ENCODE measurements around the gene HLCS. TPM values are rescaled to one million over a fixed set of nuclear protein-coding genes. Genes with fewer than 3 reads are reported as not detected.

Gene HLCS
- total RNA-seq, 1 experiment from 2014 or later: 12.7 TPM

- Histone ChIP-seq H3K4me2 (ENCODE audit: insufficient read depth, insufficient read length, low read length) (no peak overlapping the region), H3K4ac (ENCODE audit: low read depth, low read length) (no peak overlapping the region), H2BK15ac (ENCODE audit: low read depth, low read length) (no peak overlapping the region), H3K9ac (ENCODE audit: extremely low read depth, insufficient read length, low read length) (no peak overlapping the region), H2BK12ac (ENCODE audit: insufficient read length, low read depth, low read length) (no peak overlapping the region), H3K14ac (ENCODE audit: insufficient read depth, low read length) (no peak overlapping the region), H3K23ac (ENCODE audit: insufficient read length, low read depth, low read length) (no peak overlapping the region), H4K91ac (ENCODE audit: insufficient read length, low read depth, low read length) (no peak overlapping the region), H3K56ac (ENCODE audit: insufficient read length, low read depth, low read length) (no peak overlapping the region), H2AFZ (ENCODE audit: low read length) (no peak overlapping the region), H2BK5ac (ENCODE audit: insufficient read length, low read length) (no peak overlapping the region), H2BK20ac (ENCODE audit: low read depth, low read length, poor library complexity, severe bottlenecking) (no peak overlapping the region), H3K27me3 (ENCODE audit: insufficient read depth, low read length) (no peaks in the 10 kb centered on the region), H3K27ac (ENCODE audit: insufficient read length, low read depth, low read length) (no peak overlapping the region), H3K18ac (ENCODE audit: insufficient read length, low read depth, low read length) (no peak overlapping the region), H2AK5ac (ENCODE audit: insufficient read length, low read length) (no peak overlapping the region), H3T11ph (ENCODE audit: low read length) (no peak overlapping the region), H3K4me1 (ENCODE audit: insufficient read depth, low read length) (0 out of 2 replicates have a peak, but pooled peaks cover 2% of the 10 kb centered on the region), H2BK120ac (ENCODE audit: low read depth, low read length, poor library complexity, severe bottlenecking) (no peak overlapping the region), H4K5ac (ENCODE audit: insufficient read length, low read depth, low read length) (no peak overlapping the region), H3K9me3 (ENCODE audit: control insufficient read depth, low read depth, low read length) (no peaks in the 10 kb centered on the region), H3K79me1 (ENCODE audit: insufficient read depth, low read depth, low read length, poor library complexity, severe bottlenecking) (no peaks in the 10 kb centered on the region), H4K8ac (replicated peaks; ENCODE audit: insufficient read length, low read depth, low read length) (no peak overlapping the region), H4K20me1 (ENCODE audit: control insufficient read depth, insufficient read depth, insufficient read length) (no peaks in the 10 kb centered on the region), H3K79me2 (ENCODE audit: insufficient read depth, low read length) (no peaks in the 10 kb centered on the region), H3K23me2 (ENCODE audit: insufficient read length, low read depth, low read length, poor library complexity, severe bottlenecking) (no peaks in the 10 kb centered on the region)
- peaks cover 8 to 15% of the 10 kb centered on the region in 2 experiments for H3K4me1 Mint-ChIP-seq
- DNase-seq: peak; percentile 85
- no peaks in the 10 kb centered on the region for H3K9me3 Mint-ChIP-seq
- peak; percentile 43 for TF ChIP-seq CTCF (conservative IDR thresholded peaks at IDR 0.05)
- H3K4me3 Mint-ChIP-seq: no peak overlapping the region
- H3K36me3 Mint-ChIP-seq (ENCODE audit: insufficient read depth in 1 of 3, low read depth in 3 of 3): no peaks in the 10 kb centered on the region
- no peaks in the 10 kb centered on the region for H3K27me3 Mint-ChIP-seq (ENCODE audit: low read depth)
- WGBS (ENCODE audit: extremely low coverage, insufficient read length, low lambda C conversion rate): no CpG with 5 or more reads among the region's 8 CpGs
- no peak overlapping the region; a peak in 1 of 7 replicates for H3K27ac Mint-ChIP-seq
Observed at GRCh38 chr21:36859744-36860501, 106.5 kb downstream of the HLCS start.

All from H9 (cell line).